ENCODE measurements around the gene MTG1. TPM values are rescaled to one million over a fixed set of nuclear protein-coding genes. Genes with fewer than 3 reads are reported as not detected.

Gene MTG1
- total RNA-seq, 2 experiments from 2014 or later, result 46.9 to 52.1 TPM

- CTCF ChIA-PET, result no interaction called here
- POLR2A ChIA-PET, result no interaction called here
- H3K36me3 Mint-ChIP-seq (ENCODE audit: low read depth), result no peaks in the 10 kb centered on the region
These were observed 63.3 kb downstream of the MTG1 start for GRCh38 chr10:133457100-133457841.

GRCh38 chr10:133458021-133458709 lies 64.2 kb downstream of the MTG1 start:
- intact Hi-C loops (cut with DNase I, micrococcal nuclease), result no loop called here
- H3K4me1 Mint-ChIP-seq, result no peaks in the 10 kb centered on the region
- ChIA-PET POLR2A (no interaction called here), CTCF (no interaction called here)
- no peaks in the 10 kb centered on the region for H3K9me3 Mint-ChIP-seq (ENCODE audit: low read depth)
- no peaks in the 10 kb centered on the region for H3K27me3 Mint-ChIP-seq
- DNase-seq (no peak), ATAC-seq (no peak)
- H3K36me3 Mint-ChIP-seq (ENCODE audit: low read depth), result no peaks in the 10 kb centered on the region
- no peak overlapping the region for H3K27ac Mint-ChIP-seq
- no peak overlapping the region for H3K4me3 Mint-ChIP-seq

More at GRCh38 chr10:133457100-133457841, 63.3 kb downstream of the MTG1 start:
- intact Hi-C loops (cut with DNase I, micrococcal nuclease), result no loop called here
- H3K27ac Mint-ChIP-seq, result no peak overlapping the region
- no peaks in the 10 kb centered on the region for H3K9me3 Mint-ChIP-seq (ENCODE audit: low read depth)
- H3K27me3 Mint-ChIP-seq, result no peaks in the 10 kb centered on the region
- H3K4me3 Mint-ChIP-seq, result no peak overlapping the region
- H3K4me1 Mint-ChIP-seq, result no peaks in the 10 kb centered on the region
- DNase-seq (no peak), ATAC-seq (no peak)

- no peaks in the 10 kb centered on the region for H3K4me1 Mint-ChIP-seq
- H3K9me3 Mint-ChIP-seq (ENCODE audit: low read depth), result no peaks in the 10 kb centered on the region
- H3K36me3 Mint-ChIP-seq (ENCODE audit: low read depth), result no peaks in the 10 kb centered on the region
- H3K27me3 Mint-ChIP-seq, result no peaks in the 10 kb centered on the region
- no peak for DNase-seq
- intact Hi-C loops (cut with DNase I, micrococcal nuclease), result no loop called here
- ChIA-PET CTCF (no interaction called here), POLR2A (no interaction called here)
- H3K27ac Mint-ChIP-seq, result no peak overlapping the region
- no peak overlapping the region for H3K4me3 Mint-ChIP-seq
- no peak for ATAC-seq
These were observed 64.9 kb downstream of the MTG1 start for GRCh38 chr10:133458710-133459453.

- no peaks in the 10 kb centered on the region for H3K4me1 Mint-ChIP-seq
- no peaks in the 10 kb centered on the region for H3K9me3 Mint-ChIP-seq (ENCODE audit: low read depth)
- CTCF ChIA-PET, result no interaction called here
- H3K27ac Mint-ChIP-seq, result no peak overlapping the region
- ATAC-seq, result no peak
- POLR2A ChIA-PET, result no interaction called here
- no peaks in the 10 kb centered on the region for H3K27me3 Mint-ChIP-seq
- intact Hi-C loops (cut with DNase I, micrococcal nuclease), result no loop called here
- H3K36me3 Mint-ChIP-seq (ENCODE audit: low read depth), result no peaks in the 10 kb centered on the region
- no peak overlapping the region for H3K4me3 Mint-ChIP-seq
- DNase-seq, result no peak
These were observed 65.7 kb downstream of the MTG1 start for GRCh38 chr10:133459454-133460207.

GRCh38 chr10:133460208-133460769 lies 66.3 kb downstream of the MTG1 start:
- intact Hi-C loops (cut with DNase I, micrococcal nuclease), result no loop called here
- no peaks in the 10 kb centered on the region for H3K4me1 Mint-ChIP-seq
- H3K36me3 Mint-ChIP-seq (ENCODE audit: low read depth), result no peaks in the 10 kb centered on the region
- ATAC-seq (no peak), DNase-seq (no peak)
- no peak overlapping the region for H3K27ac Mint-ChIP-seq
- no peaks in the 10 kb centered on the region for H3K9me3 Mint-ChIP-seq (ENCODE audit: low read depth)
- H3K27me3 Mint-ChIP-seq, result no peaks in the 10 kb centered on the region
- ChIA-PET CTCF (interaction anchor here (0.7 kb wide), 1 partner anchor 314 kb away, joined by 3 read pairs; no protein-coding TSS in a partner anchor), POLR2A (no interaction called here)
- H3K4me3 Mint-ChIP-seq, result no peak overlapping the region

- CTCF ChIA-PET, result interaction anchor here (0.7 kb wide), 1 partner anchor 315 kb away, joined by 3 read pairs; no protein-coding TSS in a partner anchor
- POLR2A ChIA-PET, result no interaction called here
- intact Hi-C loops (cut with DNase I, micrococcal nuclease), result no loop called here
- Mint-ChIP-seq H3K27me3 (no peaks in the 10 kb centered on the region), H3K9me3 (ENCODE audit: low read depth) (no peaks in the 10 kb centered on the region), H3K27ac (no peak overlapping the region), H3K4me1 (no peaks in the 10 kb centered on the region), H3K4me3 (no peak overlapping the region), H3K36me3 (ENCODE audit: low read depth) (no peaks in the 10 kb centered on the region)
- DNase-seq, result no peak
- no peak for ATAC-seq
These were observed 67.1 kb downstream of the MTG1 start for GRCh38 chr10:133461027-133461426.

- H3K9me3 Mint-ChIP-seq (ENCODE audit: low read depth), result no peaks in the 10 kb centered on the region
- ATAC-seq (no peak), DNase-seq (no peak)
- no peaks in the 10 kb centered on the region for H3K27me3 Mint-ChIP-seq
- ChIA-PET CTCF (no interaction called here), POLR2A (no interaction called here)
- intact Hi-C loops (cut with DNase I, micrococcal nuclease), result no loop called here
- H3K36me3 Mint-ChIP-seq (ENCODE audit: low read depth), result no peaks in the 10 kb centered on the region
- no peak overlapping the region for H3K4me3 Mint-ChIP-seq
- H3K4me1 Mint-ChIP-seq, result no peaks in the 10 kb centered on the region
- H3K27ac Mint-ChIP-seq, result no peak overlapping the region
These were observed 67.9 kb downstream of the MTG1 start for GRCh38 chr10:133461841-133462240.

GRCh38 chr10:133462512-133463305 lies 68.8 kb downstream of the MTG1 start:
- POLR2A ChIA-PET, result no interaction called here
- no peak overlapping the region for H3K4me3 Mint-ChIP-seq
- DNase-seq, result no peak
- H3K27ac Mint-ChIP-seq, result no peak overlapping the region
- no peaks in the 10 kb centered on the region for H3K9me3 Mint-ChIP-seq (ENCODE audit: low read depth)
- no peaks in the 10 kb centered on the region for H3K4me1 Mint-ChIP-seq
- CTCF ChIA-PET, result no interaction called here
- H3K36me3 Mint-ChIP-seq (ENCODE audit: low read depth), result peaks cover 5% of the 10 kb centered on the region
- no peak for ATAC-seq
- no peaks in the 10 kb centered on the region for H3K27me3 Mint-ChIP-seq
- intact Hi-C loops (cut with DNase I, micrococcal nuclease), result no loop called here

GRCh38 chr10:133464582-133465031 lies 70.7 kb downstream of the MTG1 start:
- intact Hi-C loops (cut with DNase I, micrococcal nuclease), result no loop called here
- ChIA-PET CTCF (interaction anchor here (0.6 kb wide), 1 partner anchor 1495 kb away, joined by 3 read pairs; no protein-coding TSS in a partner anchor), POLR2A (no interaction called here)
- no peaks in the 10 kb centered on the region for H3K27me3 Mint-ChIP-seq
- ATAC-seq (no peak), DNase-seq (no peak)
- H3K27ac Mint-ChIP-seq, result no peak overlapping the region
- H3K36me3 Mint-ChIP-seq (ENCODE audit: low read depth), result peaks cover 12% of the 10 kb centered on the region
- H3K4me1 Mint-ChIP-seq, result no peaks in the 10 kb centered on the region
- no peak overlapping the region for H3K4me3 Mint-ChIP-seq
- no peaks in the 10 kb centered on the region for H3K9me3 Mint-ChIP-seq (ENCODE audit: low read depth)

GRCh38 chr10:133465191-133465949 lies 71.4 kb downstream of the MTG1 start:
- H3K27me3 Mint-ChIP-seq, result no peaks in the 10 kb centered on the region
- no peak overlapping the region for H3K27ac Mint-ChIP-seq
- ChIA-PET CTCF (no interaction called here), POLR2A (no interaction called here)
- no peaks in the 10 kb centered on the region for H3K4me1 Mint-ChIP-seq
- peaks cover 12% of the 10 kb centered on the region for H3K36me3 Mint-ChIP-seq (ENCODE audit: low read depth)
- H3K4me3 Mint-ChIP-seq, result no peak overlapping the region
- intact Hi-C loops (cut with DNase I, micrococcal nuclease), result no loop called here
- no peak for DNase-seq
- H3K9me3 Mint-ChIP-seq (ENCODE audit: low read depth), result no peaks in the 10 kb centered on the region
- ATAC-seq, result no peak

Measured in activated CD4-positive, alpha-beta T cell treated with anti-CD3 and anti-CD28 coated beads for 36 hours (primary cell).